ENCODE results near the gene EXOC3L4.

DNA sequence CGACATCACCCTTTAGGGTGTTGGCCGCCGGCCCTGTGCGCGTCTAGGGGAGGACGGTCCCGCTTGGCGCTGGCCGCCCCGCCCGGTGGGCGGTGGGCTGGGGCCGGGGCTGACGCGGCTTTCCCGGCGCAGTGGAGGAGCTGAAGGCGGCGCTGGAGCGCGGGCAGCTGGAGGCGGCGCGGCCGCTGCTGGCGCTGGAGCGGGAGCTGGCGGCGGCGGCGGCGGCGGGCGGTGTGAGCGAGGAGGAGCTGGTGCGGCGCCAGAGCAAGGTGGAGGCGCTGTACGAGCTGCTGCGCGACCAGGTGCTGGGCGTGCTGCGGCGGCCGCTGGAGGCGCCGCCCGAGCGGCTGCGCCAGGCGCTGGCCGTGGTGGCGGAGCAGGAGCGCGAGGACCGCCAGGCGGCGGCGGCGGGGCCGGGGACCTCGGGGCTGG is 32.4 kb downstream of the EXOC3L4 start:
- TF ChIP-seq, protein P1, sequence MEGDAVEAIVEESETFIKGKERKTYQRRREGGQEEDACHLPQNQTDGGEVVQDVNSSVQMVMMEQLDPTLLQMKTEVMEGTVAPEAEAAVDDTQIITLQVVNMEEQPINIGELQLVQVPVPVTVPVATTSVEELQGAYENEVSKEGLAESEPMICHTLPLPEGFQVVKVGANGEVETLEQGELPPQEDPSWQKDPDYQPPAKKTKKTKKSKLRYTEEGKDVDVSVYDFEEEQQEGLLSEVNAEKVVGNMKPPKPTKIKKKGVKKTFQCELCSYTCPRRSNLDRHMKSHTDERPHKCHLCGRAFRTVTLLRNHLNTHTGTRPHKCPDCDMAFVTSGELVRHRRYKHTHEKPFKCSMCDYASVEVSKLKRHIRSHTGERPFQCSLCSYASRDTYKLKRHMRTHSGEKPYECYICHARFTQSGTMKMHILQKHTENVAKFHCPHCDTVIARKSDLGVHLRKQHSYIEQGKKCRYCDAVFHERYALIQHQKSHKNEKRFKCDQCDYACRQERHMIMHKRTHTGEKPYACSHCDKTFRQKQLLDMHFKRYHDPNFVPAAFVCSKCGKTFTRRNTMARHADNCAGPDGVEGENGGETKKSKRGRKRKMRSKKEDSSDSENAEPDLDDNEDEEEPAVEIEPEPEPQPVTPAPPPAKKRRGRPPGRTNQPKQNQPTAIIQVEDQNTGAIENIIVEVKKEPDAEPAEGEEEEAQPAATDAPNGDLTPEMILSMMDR (conservative IDR thresholded peaks at IDR 0.05; ENCODE audit: low read length) = no peak
- no peak for TF ChIP-seq EZH2phosphoT487 (IDR thresholded peaks at IDR 0.05; ENCODE audit: borderline replicate concordance, low read depth, low read length)

All from OCI-LY7 (cell line).